H1 (cell line): ENCODE measurements around the gene FNDC5. TPM values are rescaled to one million over a fixed set of nuclear protein-coding genes. Genes with fewer than 3 reads are reported as not detected.

Experiments
- CTCF ChIA-PET: fragments of 300-600 bp; sonication (Branson Sonifier 250); formaldehyde crosslinking; loops from one replicate; lab custom pipeline; 2021; ENCODE audit not compliant: partially characterized antibody; lab: Charles Lee
- POLR2A ChIA-PET: fragments of 300-600 bp; sonication (Branson Sonifier 250); formaldehyde crosslinking; loops from one replicate; lab custom pipeline; 2021; ENCODE audit warnings: inconsistent platforms; ENCODE audit not compliant: partially characterized antibody; lab: Charles Lee
- DNase-seq, 2 experiments: peaks; one replicate each; pipeline versions ENCODE4 v3.0.0 to v3.0.0-alpha.2; 2010 to 2022; ENCODE audit warnings: low spot score in 2 of 2, low read depth in 1 of 2, mixed read lengths in 1 of 2
- FAIRE-seq: peaks from 2 replicates; lab custom pipeline; 2011; peaks lifted over from hg19 to GRCh38; lab: Jason Lieb, UNC
- H2AFZ ChIP-seq: 2 replicates; pipeline ENCODE4 v1.8.1; 2012; ENCODE audit warnings: low read length, inconsistent platforms
- H2AK5ac ChIP-seq: 2 replicates; pipeline ENCODE4 v1.6.1; 2013; ENCODE audit warnings: low read depth, low read length
- H2BK120ac ChIP-seq: replicated peaks from 2 replicates; pipeline ENCODE3; 2013; ENCODE audit warnings: low read depth, low read length, inconsistent platforms
- H2BK12ac ChIP-seq: 2 replicates; pipeline ENCODE4 v1.6.1; 2013; ENCODE audit warnings: low read depth, low read length
- H2BK15ac ChIP-seq: 2 replicates; pipeline ENCODE4 v1.6.1; 2013; ENCODE audit warnings: low read length
- H2BK20ac ChIP-seq: 2 replicates; pipeline ENCODE4 v1.6.1; 2013; ENCODE audit warnings: low read length
- H2BK5ac ChIP-seq: 2 replicates; pipeline ENCODE4 v1.6.1; 2013; ENCODE audit warnings: low read depth, low read length
- H3K14ac ChIP-seq: 2 replicates; pipeline ENCODE4 v1.6.1; 2013; ENCODE audit warnings: inconsistent platforms; ENCODE audit not compliant: insufficient read length
- H3K18ac ChIP-seq: 2 replicates; pipeline ENCODE4 v1.6.1; 2013; ENCODE audit warnings: low read length; ENCODE audit errors: extremely low read depth
- H3K23ac ChIP-seq: 2 replicates; pipeline ENCODE4 v1.6.1; 2013; ENCODE audit warnings: inconsistent platforms; ENCODE audit not compliant: insufficient read length
- H3K23me2 ChIP-seq: 2 replicates; pipeline ENCODE4 v1.6.1; 2013; ENCODE audit warnings: low read depth, low read length
- H3K27ac ChIP-seq: 2 replicates; pipeline ENCODE4 v1.6.1; 2011; ENCODE audit warnings: low read depth, low read length, inconsistent platforms
- H3K27me3 ChIP-seq, 4 experiments: replicated peaks in 1 of 4; 1 replicate in 1 of 4; 2 replicates in 3 of 4; pipeline versions ENCODE4 v1.6.1 to v1.8.1; 2011 to 2013; ENCODE audit warnings: low read length in 3 of 4, mild to moderate bottlenecking in 3 of 4, inconsistent platforms in 2 of 4, mixed read lengths in 2 of 4, moderate library complexity in 1 of 4; ENCODE audit not compliant: control insufficient read depth in 3 of 4, insufficient read depth in 3 of 4; ENCODE audit errors: extremely low read depth in 1 of 4
- H3K36me3 ChIP-seq, 4 experiments: 2 replicates each; pipeline versions ENCODE4 v1.6.1 to v1.8.1; 2011 to 2013; ENCODE audit warnings: mild to moderate bottlenecking in 4 of 4, low read length in 3 of 4, moderate library complexity in 2 of 4, control low read depth in 1 of 4, inconsistent platforms in 1 of 4; ENCODE audit not compliant: insufficient read depth in 4 of 4, control insufficient read depth in 2 of 4
- H3K4ac ChIP-seq: replicated peaks from 2 replicates; pipeline ENCODE3; 2013; ENCODE audit warnings: low read length, low read depth, mixed read lengths, inconsistent platforms; ENCODE audit not compliant: insufficient read length
- H3K4me1 ChIP-seq, 4 experiments: replicated peaks in 1 of 4; 1 replicate in 1 of 4; 2 replicates in 3 of 4; pipeline versions ENCODE4 v1.6.1 to v1.8.1; 2011 to 2013; ENCODE audit warnings: low read length in 3 of 4, inconsistent platforms in 2 of 4, mixed read lengths in 1 of 4; ENCODE audit not compliant: insufficient read depth in 4 of 4, control insufficient read depth in 3 of 4
- H3K4me2 ChIP-seq, 2 experiments: 2 replicates each; pipeline versions ENCODE4 v1.6.1 to v1.8.1; 2011 to 2013; ENCODE audit warnings: low read depth in 2 of 2, low read length in 2 of 2, control low read depth in 1 of 2, inconsistent platforms in 1 of 2, mild to moderate bottlenecking in 1 of 2; ENCODE audit not compliant: insufficient read depth in 1 of 2
- H3K4me3 ChIP-seq, 4 experiments: fragments of 200-600, 300-600 bp in 1 of 4; sonication (generic), shearing (Covaris generic), sonication (Bioruptor Twin) in 1 of 4; 2 replicates each; pipeline versions ENCODE4 v1.5.1 to v1.8.1; 2011 to 2016; ENCODE audit warnings: low read length in 4 of 4, low read depth in 3 of 4, control low read depth in 2 of 4, inconsistent platforms in 2 of 4, mild to moderate bottlenecking in 2 of 4, mixed read lengths in 1 of 4, moderate library complexity in 1 of 4; ENCODE audit not compliant: insufficient read depth in 2 of 4; ENCODE audit errors: extremely low read depth in 1 of 4
- H3K56ac ChIP-seq: replicated peaks from 2 replicates; pipeline ENCODE3; 2013; ENCODE audit warnings: low read depth, mild to moderate bottlenecking, mixed read lengths, low read length, inconsistent platforms; ENCODE audit not compliant: insufficient read length
- H3K79me1 ChIP-seq: 2 replicates; pipeline ENCODE4 v1.6.1; 2013; ENCODE audit warnings: low read depth, low read length, control low read depth
- H3K79me2 ChIP-seq, 2 experiments: 2 replicates each; pipeline versions ENCODE4 v1.6.1 to v1.8.1; 2012 to 2013; ENCODE audit warnings: low read length in 2 of 2, mild to moderate bottlenecking in 2 of 2, inconsistent platforms in 1 of 2; ENCODE audit not compliant: insufficient read depth in 2 of 2, control insufficient read depth in 1 of 2
- H3K9ac ChIP-seq, 4 experiments: replicated peaks in 1 of 4; 1 replicate in 1 of 4; 2 replicates in 3 of 4; pipeline versions ENCODE4 v1.6.1 to v1.8.1; 2011 to 2013; ENCODE audit warnings: low read depth in 3 of 4, low read length in 3 of 4, control low read depth in 2 of 4, mild to moderate bottlenecking in 2 of 4, moderate library complexity in 2 of 4, inconsistent platforms in 1 of 4; ENCODE audit errors: extremely low read depth in 1 of 4
- H3K9me3 ChIP-seq, 2 experiments: 2 replicates each; pipeline versions ENCODE4 v1.6.1 to v1.8.1; 2012 to 2013; ENCODE audit warnings: mild to moderate bottlenecking in 2 of 2, moderate library complexity in 2 of 2, control low read depth in 1 of 2, inconsistent platforms in 1 of 2, low read depth in 1 of 2, low read length in 1 of 2, mixed read lengths in 1 of 2; ENCODE audit not compliant: insufficient read depth in 2 of 2
- H4K20me1 ChIP-seq, 2 experiments: replicated peaks in 1 of 2; 2 replicates each; pipeline versions ENCODE3 to v1.8.1; 2011 to 2013; ENCODE audit warnings: inconsistent platforms in 2 of 2, low read length in 2 of 2, mild to moderate bottlenecking in 1 of 2; ENCODE audit not compliant: insufficient read depth in 2 of 2, control insufficient read depth in 1 of 2
- H4K5ac ChIP-seq: 2 replicates; pipeline ENCODE4 v1.6.1; 2013; ENCODE audit warnings: low read length, low read depth, mixed read lengths, inconsistent platforms; ENCODE audit not compliant: insufficient read length
- H4K8ac ChIP-seq: 2 replicates; pipeline ENCODE4 v1.8.0; 2013; ENCODE audit warnings: mild to moderate bottlenecking, moderate library complexity, low read length, inconsistent platforms; ENCODE audit not compliant: insufficient read depth; ENCODE audit errors: extremely low read depth
- H4K91ac ChIP-seq: replicated peaks from 2 replicates; pipeline ENCODE3; 2013; ENCODE audit warnings: low read length, mixed read lengths, inconsistent platforms; ENCODE audit not compliant: insufficient read length
- ATF3 ChIP-seq: IDR thresholded peaks from 2 replicates; pipeline ENCODE4 v1.6.1; 2011; ENCODE audit warnings: low read depth, mild to moderate bottlenecking, low read length; ENCODE audit not compliant: insufficient read depth
- E2F6 ChIP-seq: IDR thresholded peaks from 2 replicates; pipeline ENCODE4 v1.6.1; 2012; ENCODE audit warnings: inconsistent platforms
- GTF2F1 ChIP-seq: IDR thresholded peaks from 2 replicates; pipeline ENCODE4 v1.6.1; 2012; ENCODE audit warnings: low read depth, low read length, improper control_type of control experiment, borderline replicate concordance
- HDAC6 ChIP-seq: IDR thresholded peaks from one replicate; pipeline ENCODE4 v1.7.1; 2012; ENCODE audit warnings: low read depth, mild to moderate bottlenecking, inconsistent platforms, low read length, moderate library complexity
- KDM5A ChIP-seq: fragments of 200-600 bp; IDR thresholded peaks from 2 replicates; pipeline ENCODE4 v1.7.1; 2012; ENCODE audit warnings: mild to moderate bottlenecking, low read length, inconsistent platforms, mixed read lengths
- NRF1 ChIP-seq: IDR thresholded peaks from 2 replicates; pipeline ENCODE4 v1.6.1; 2011; ENCODE audit warnings: mild to moderate bottlenecking, low read depth, low read length, improper control_type of control experiment
- PHF8 ChIP-seq: fragments of 200-600 bp; sonication (generic); conservative IDR thresholded peaks from 2 replicates; pipeline ENCODE4 v1.7.1; 2012; ENCODE audit warnings: low read depth, mild to moderate bottlenecking, inconsistent platforms, low read length, moderate library complexity
- RAD21 ChIP-seq, 2 experiments: IDR thresholded peaks in 1 of 2; conservative IDR thresholded peaks in 1 of 2; 2 replicates each; pipeline ENCODE4 v1.6.1; 2011; ENCODE audit warnings: low read depth in 2 of 2, low read length in 2 of 2, improper control_type of control experiment in 1 of 2, inconsistent platforms in 1 of 2, mild to moderate bottlenecking in 1 of 2, moderate library complexity in 1 of 2
- RXRA ChIP-seq: IDR thresholded peaks from 2 replicates; pipeline ENCODE4 v1.6.1; 2011; ENCODE audit warnings: low read depth, mild to moderate bottlenecking, low read length, moderate library complexity; ENCODE audit not compliant: insufficient read depth
- SIN3A ChIP-seq, 2 experiments: IDR thresholded peaks in 1 of 2; conservative IDR thresholded peaks in 1 of 2; 2 replicates each; pipeline ENCODE4 v1.6.1; 2011 to 2012; ENCODE audit warnings: low read length in 2 of 2, improper control_type of control experiment in 1 of 2, low read depth in 1 of 2, mild to moderate bottlenecking in 1 of 2
- SIRT6 ChIP-seq: IDR thresholded peaks from one replicate; pipeline ENCODE4 v1.7.1; 2012; ENCODE audit warnings: low read length, inconsistent platforms
- ZNF274 ChIP-seq: IDR thresholded peaks from 2 replicates; pipeline ENCODE4 v1.7.0; 2012; ENCODE audit warnings: low read length, borderline replicate concordance; ENCODE audit errors: extremely low read depth
- WGBS, 2 experiments: shearing (Covaris generic) in 1 of 2; methylation state at CpG; one replicate each; pipeline versions ENCODE4 v1.1.6 to v1.1.7; 2013 to 2015; ENCODE audit warnings: low lambda C conversion rate in 2 of 2, mixed read lengths in 2 of 2, inconsistent platforms in 1 of 2, low coverage in 1 of 2, missing lambda C conversion rate in 1 of 2; ENCODE audit not compliant: insufficient replicate concordance in 2 of 2, insufficient coverage in 1 of 2, insufficient read length in 1 of 2; ENCODE audit errors: extremely low coverage in 1 of 2, missing lambda C conversion rate in 1 of 2; 5-methylcytosine and 5-hydroxymethylcytosine counted together
- polyA plus RNA-seq, 7 experiments: library from polyadenylated mRNA; depleted of rRNA in 3 of 7; stranded (reverse) in 5 of 7; unstranded in 2 of 7; fragments of >200 nt in 5 of 7; fragments of 200-250 nt in 2 of 7; gene quantifications; 1 replicate in 5 of 7; 2 replicates in 1 of 7; 4 replicates in 1 of 7; pipeline versions ENCODE4 v1.2.1 to v1.2.3, GENCODE V29; 2011 to 2013; ENCODE audit warnings: missing spikeins in 2 of 7, mixed read lengths in 2 of 7
- total RNA-seq: library from RNA; stranded (reverse); fragmentation: NEBNext Ultra II Directional; extraction: Animal tissue kit (Norgen Biotek cat#: 25700); gene quantifications from 2 replicates; pipeline ENCODE4 v1.2.1, GENCODE V29; 2021

Gene FNDC5
- total and polyA plus RNA-seq, 2 of the 8 experiments (the other 6 are each of a cell fraction or from before 2014, with no cell fraction given), result 1.8 to 2.0 TPM

DNA sequence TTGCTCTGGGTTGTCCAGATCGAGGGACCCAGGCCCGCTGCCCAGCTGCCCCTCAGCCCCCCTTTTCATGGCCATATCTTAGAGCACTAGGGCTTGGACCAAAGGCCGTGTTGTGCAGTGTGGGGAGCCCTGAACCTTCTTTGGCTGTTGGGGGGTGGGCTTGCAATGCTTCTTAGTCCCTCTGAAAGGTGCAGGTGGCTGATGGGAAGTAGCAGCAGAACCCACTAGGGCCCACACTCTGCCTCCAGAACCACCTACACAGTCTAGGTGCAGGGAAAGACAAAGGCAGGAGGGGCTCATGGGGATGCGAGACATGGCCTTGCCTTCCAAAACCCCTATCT lies 13.3 kb upstream of the FNDC5 start:
- Histone ChIP-seq H2BK120ac (no peak overlapping the region), H3K4me2 (no peak overlapping the region), H2BK12ac (no peak overlapping the region), H3K14ac (no peak overlapping the region), H4K20me1 (peaks cover 0 to 15% of the 10 kb centered on the region in 2 experiments), H2BK5ac (no peak overlapping the region), H4K5ac (no peak overlapping the region), H3K79me2 (no peaks in the 10 kb centered on the region), H3K23me2 (peaks cover 5% of the 10 kb centered on the region; the same call in 1 of the 2 replicates), H3K23ac (no peak overlapping the region), H3K9me3 (no peaks in the 10 kb centered on the region), H2AK5ac (no peak overlapping the region), H3K36me3 (no peaks in the 10 kb centered on the region), H3K18ac (no peak overlapping the region), H3K4me3 (no peak overlapping the region), H2BK20ac (0 out of 2 replicates have a peak overlapping the region, but pooled peaks have one; percentile 10), H3K4ac (no peak overlapping the region), H3K4me1 (peaks cover 0 to 14% (median 5%) of the 10 kb centered on the region in 4 experiments; a peak in 4 of 7 replicates), H3K79me1 (no peaks in the 10 kb centered on the region), H3K27me3 (peaks cover 3 to 31% (median 16%) of the 10 kb centered on the region in 4 experiments; a peak in 6 of 7 replicates), H3K9ac (no peak overlapping the region), H2AFZ (no peak overlapping the region), H4K8ac (peak overlapping the region; percentile 11; the same call in 1 of the 2 replicates), H4K91ac (no peak overlapping the region), H2BK15ac (0 out of 2 replicates have a peak overlapping the region, but pooled peaks have one; percentile 72), H3K27ac (no peak overlapping the region), H3K56ac (no peak overlapping the region)
- 71% methylated on average over 4 of the region's 4 CpGs; no CpG with 5 or more reads in 1 of the 2 experiments for WGBS, 2 experiments
- no peak for DNase-seq
- CTCF ChIA-PET, result interaction anchor here (19.0 kb wide), 1 partner anchor 9 kb away, joined by 382 read pairs; the partner anchor contains the start of gene HPCA
- no peak for FAIRE-seq
- POLR2A ChIA-PET, result interaction anchor here (1.8 kb wide), 1 partner anchor 12 kb away, joined by 5 read pairs; no protein-coding TSS in a partner anchor
- no peak for TF ChIP-seq ATF3
- TF ChIP-seq NRF1, result no peak
- no peak for TF ChIP-seq KDM5A
- TF ChIP-seq GTF2F1, result no peak
- TF ChIP-seq PHF8, result no peak
- no peak for TF ChIP-seq RAD21 (IDR thresholded peaks at IDR 0.05 in 1 of 2, conservative IDR thresholded peaks at IDR 0.05 in 1 of 2; ENCODE audit: low read depth in 2 of 2, low read length in 2 of 2)
- no peak for TF ChIP-seq E2F6
- TF ChIP-seq SIN3A (conservative IDR thresholded peaks at IDR 0.05 in 1 of 2, IDR thresholded peaks at IDR 0.05 in 1 of 2; ENCODE audit: low read depth in 1 of 2, low read length in 2 of 2), result no peak
- no peak for TF ChIP-seq RXRA
- TF ChIP-seq ZNF274, result no peak
- no peak for TF ChIP-seq HDAC6
- TF ChIP-seq SIRT6, result no peak
